OCI-LY3 (cell line): ENCODE results near the gene APPL1.

Experiments
- CTCF ChIP-seq: fragments of 200-600, 300-600 bp; sonication (generic); IDR thresholded peaks from 2 replicates; pipeline ENCODE4 v1.5.1; 2014; ENCODE audit warnings: antibody characterized with exemption, low read length, low read depth
- EZH2phosphoT487 ChIP-seq: fragments of 200-600 bp; shearing (Covaris generic); IDR thresholded peaks from 2 replicates; pipeline ENCODE4 v1.6.1; 2018; ENCODE audit warnings: antibody characterized with exemption, mixed run types, low read depth

GRCh38 chr3:57275393-57275792 is 47.9 kb downstream of the APPL1 start:
- no peak for TF ChIP-seq CTCF
- TF ChIP-seq EZH2phosphoT487, result no peak
